Inflammatory macrophage treated with lipopolysaccharide for 4 hours (primary cell): ENCODE data around the gene LRRC55.

Experiments
- DNase-seq: peaks from one replicate; pipeline ENCODE4 v3.0.0-alpha.2; 2020

Gene LRRC55, protein sequence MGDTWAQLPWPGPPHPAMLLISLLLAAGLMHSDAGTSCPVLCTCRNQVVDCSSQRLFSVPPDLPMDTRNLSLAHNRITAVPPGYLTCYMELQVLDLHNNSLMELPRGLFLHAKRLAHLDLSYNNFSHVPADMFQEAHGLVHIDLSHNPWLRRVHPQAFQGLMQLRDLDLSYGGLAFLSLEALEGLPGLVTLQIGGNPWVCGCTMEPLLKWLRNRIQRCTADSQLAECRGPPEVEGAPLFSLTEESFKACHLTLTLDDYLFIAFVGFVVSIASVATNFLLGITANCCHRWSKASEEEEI

GRCh38 chr11:57181678-57182305 is at the start of gene LRRC55:
TSS of gene LRRC55 (plus strand) at chr11:57181953. CDS start at chr11:57182023, 70 bp downstream.
- no peak for DNase-seq

GRCh38 chr11:57133366-57134038 is 48.3 kb upstream of the LRRC55 start:
- no peak for DNase-seq

DNA sequence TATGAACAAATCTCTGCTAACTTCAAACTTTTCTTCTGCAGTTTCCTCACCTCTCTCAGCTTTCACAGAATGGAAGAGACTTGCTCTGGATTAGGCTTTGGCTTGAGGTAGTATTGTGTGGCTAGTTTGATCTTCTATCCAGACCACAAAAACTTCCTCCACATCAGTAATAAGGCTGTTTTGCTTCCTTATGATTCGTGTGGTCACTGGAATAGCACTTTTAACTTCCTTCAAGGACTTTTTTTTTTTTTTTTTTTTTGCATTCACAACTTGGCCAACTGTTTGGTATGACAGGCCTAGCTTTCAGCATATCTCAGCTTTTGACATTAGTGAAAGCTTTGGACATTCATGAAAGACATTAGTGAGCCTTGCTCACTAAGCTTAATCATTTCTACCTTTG is 47.5 kb upstream of the LRRC55 start:
- no peak for DNase-seq

DNA sequence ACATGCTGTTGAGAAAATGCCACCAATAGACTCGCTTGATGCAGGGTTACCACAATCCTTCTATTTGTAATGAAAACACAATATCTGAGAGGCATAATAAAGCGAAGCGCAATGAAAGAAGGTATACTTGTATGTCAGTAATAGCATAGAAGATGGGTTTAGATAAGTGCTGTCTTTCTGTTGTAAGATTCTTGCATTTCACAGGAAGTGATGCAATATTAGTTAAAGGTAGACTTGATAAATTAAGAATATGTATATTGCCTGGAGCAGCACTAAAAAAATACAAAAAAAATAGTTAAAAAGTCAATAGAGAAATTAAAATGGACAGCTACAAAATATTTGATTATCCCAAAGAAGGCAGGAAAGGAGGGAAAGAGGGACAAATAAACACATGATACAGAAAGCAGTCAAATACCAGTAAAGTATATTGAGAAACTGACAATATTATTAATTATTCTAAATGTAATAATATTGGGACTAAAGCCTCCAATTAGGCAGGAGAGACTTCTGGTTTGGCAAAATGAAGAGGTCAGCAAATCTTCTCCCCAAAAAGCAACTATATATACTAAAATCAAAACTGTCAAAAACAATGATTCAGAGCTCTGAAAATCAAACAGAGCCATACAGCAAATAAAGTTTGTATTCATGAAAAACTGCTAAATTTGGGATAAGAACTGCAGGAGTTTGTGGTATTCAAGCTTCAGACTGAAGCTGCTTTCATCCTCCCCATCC is 46.6 kb upstream of the LRRC55 start:
- no peak for DNase-seq

- DNase-seq, result no peak
Measured at GRCh38 chr11:57140568-57140967, 41.2 kb upstream of the LRRC55 start.

GRCh38 chr11:57143459-57143858 is 38.3 kb upstream of the LRRC55 start:
- DNase-seq, result no peak

GRCh38 chr11:57144075-57144474 is 37.7 kb upstream of the LRRC55 start:
- no peak for DNase-seq

- DNase-seq, result no peak
Measured at GRCh38 chr11:57144531-57145320, 37.0 kb upstream of the LRRC55 start.

DNA sequence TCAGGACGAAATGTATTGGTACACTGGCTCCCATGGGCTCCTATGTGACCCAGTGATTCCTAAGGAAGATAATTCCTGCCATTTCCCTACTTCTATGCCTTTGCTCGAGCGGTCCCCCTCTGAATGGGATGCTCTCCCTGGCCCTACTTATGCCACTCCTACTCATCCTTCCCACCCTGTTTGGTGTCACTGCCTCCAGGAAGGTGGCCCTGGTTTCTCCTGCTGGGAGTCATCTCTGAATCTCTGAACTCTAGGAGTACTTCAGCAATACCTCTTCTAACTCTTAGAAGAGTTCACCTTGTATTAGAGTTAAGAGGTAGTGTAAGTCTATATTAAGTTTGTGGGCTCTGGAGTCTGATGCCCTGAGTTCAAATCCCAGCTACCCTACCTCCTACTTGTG is 35.5 kb upstream of the LRRC55 start:
- DNase-seq, result no peak

DNA sequence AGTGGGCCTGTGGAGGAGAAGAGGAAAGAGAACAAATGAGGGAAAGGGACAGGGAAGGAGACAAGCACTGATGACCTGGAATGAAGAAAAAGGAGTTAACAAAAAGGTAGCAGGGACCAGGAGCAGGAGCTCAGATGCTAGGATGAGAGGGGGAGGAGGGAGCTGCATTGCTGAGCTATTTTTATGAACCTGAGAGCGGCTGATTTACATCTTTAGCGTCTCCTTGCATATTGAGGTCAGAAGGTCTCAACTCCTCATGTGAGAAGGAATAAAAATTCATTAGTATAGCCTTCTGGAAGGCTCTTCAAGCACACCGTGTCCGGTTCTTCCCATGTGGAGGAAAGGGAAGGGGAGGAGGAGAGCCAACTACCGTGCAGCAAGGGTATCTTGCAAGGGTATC is 33.1 kb upstream of the LRRC55 start:
- DNase-seq, result no peak

DNA sequence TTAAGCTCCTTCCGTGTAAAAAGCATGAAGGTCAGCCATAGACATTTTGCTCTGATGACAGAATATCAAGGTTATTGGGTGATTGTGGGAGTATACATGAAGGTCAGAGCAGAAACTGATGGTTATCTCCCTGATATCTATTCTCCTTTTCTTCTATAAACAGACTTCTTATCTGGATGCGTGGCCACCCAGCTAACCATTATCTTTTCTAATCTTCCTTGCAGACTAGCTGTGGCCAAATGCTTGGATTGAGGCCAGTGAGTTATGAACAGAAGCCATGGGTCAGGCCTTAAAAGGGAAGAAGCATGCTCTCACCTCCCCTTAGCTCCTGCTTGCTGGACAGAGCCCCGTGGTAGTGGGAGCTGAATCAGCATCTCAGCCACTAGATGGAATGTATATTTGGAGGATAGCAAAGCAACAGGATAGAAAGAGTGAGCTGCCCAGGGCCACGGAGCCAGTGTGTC is 31.3 kb upstream of the LRRC55 start:
- no peak for DNase-seq

- DNase-seq, result no peak
Measured at GRCh38 chr11:57152134-57152533, 29.6 kb upstream of the LRRC55 start.

DNA sequence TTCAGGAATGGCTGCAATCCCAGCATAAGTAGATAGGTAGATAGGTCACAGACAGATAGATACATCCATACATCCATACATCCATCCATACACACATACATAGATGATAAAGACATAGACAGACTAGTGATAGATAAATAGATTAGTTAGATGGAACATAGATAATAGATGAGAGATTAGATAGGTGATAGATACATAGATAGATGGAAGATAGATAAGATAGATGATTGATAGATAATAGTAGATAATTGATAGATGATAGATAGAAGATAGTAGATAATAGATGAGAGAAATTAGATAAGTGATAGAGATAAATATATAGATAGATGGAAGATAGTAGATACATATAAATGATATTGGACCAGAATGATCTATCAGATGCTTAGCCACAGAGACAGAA is 28.3 kb upstream of the LRRC55 start:
- no peak for DNase-seq

GRCh38 chr11:57154739-57155138 is 27.0 kb upstream of the LRRC55 start:
- no peak for DNase-seq

DNA sequence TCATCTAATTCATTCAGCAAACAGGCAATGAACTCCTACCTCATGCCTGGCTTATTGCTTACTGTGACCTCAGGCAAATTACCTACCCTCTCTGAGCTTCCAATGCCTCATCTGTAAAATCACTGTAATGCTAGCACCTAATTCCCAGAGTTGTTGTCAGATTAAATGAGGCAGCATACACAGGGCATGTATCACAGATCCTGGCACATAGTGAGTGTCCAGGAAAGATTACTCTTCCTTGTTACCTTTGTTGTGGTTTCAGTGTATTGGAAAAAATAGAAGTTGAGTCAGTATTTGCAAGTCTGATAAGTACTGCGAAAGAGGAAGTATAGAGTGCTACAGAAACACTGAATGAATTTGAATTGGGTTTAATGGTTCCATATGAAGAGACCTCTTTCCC is 26.4 kb upstream of the LRRC55 start:
- no peak for DNase-seq

DNA sequence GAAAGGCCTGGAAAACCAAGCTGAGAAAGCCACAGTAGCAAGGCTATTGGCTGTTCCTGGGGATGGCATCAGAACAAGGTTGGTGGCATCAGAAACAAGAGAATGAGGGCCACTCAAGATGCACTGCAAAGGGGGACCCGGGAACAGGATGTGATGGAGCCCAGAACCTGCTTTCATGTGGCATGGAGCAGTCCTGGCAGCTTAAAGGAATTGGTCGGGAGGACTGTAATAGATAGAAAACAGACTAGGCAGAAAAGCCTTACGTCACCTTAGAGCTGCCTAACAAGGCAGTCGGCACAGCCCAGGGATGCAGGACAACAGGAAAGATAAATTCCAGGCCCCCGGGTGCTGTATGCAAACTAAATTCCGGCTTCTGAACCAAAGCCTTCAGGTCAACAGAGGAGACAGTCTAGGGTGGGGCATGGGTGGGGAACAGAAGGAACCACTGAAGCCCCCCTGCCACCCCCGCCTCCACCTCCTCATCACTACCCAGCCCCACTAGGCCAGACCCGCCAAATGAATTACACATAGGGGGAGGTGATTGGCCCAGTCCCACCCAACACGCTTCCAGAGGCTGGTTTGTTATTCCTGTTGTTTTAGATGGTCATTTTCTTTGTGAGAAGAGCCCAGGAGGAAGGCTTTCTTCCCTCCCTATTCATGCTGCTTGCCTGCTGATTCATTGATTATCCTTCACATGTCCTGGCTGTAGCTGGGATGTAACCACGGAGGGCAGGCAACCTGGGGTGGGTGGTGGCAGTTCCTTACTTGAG is 25.7 kb upstream of the LRRC55 start:
- no peak for DNase-seq

GRCh38 chr11:57156928-57157327 is 24.8 kb upstream of the LRRC55 start:
- no peak for DNase-seq

GRCh38 chr11:57157624-57158023 is 24.1 kb upstream of the LRRC55 start:
- DNase-seq, result no peak

DNA sequence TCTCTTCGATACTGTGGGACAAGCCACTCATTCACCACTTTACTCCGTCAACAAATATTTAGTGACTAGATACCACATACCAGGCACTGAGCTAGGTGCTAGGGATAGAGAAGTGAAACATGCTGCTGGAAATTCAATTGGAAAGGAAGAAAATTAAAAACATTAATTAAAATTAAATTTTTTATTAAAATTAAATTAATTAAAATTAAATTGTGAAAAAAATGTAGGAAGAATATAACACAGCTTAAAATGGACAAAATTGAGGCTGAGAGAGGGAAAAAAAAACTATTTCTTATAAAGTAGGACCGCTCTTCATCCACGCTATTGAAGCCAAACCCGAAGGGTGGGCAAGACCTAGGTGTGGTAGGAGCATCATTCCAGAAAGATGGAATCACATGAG is 23.6 kb upstream of the LRRC55 start:
- DNase-seq, result no peak

DNA sequence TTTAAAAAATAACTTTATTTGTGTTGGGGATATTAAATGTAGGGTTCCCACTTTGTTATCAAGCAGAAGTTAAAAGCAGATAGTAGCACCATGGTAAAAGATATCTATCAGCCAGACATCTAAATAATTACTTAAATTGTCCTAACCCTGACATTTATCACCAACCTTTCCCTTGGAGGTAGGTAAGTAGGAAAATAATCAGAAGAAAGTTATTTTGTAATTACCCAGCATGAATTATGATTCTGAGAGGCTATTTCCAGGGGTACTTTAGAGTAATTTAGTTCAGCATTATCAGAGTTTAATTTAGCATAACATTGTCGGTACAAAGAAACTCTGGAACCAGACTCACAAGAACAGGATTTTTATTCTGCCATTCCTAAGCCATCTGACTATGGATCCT is 23.2 kb upstream of the LRRC55 start:
- no peak for DNase-seq

DNA sequence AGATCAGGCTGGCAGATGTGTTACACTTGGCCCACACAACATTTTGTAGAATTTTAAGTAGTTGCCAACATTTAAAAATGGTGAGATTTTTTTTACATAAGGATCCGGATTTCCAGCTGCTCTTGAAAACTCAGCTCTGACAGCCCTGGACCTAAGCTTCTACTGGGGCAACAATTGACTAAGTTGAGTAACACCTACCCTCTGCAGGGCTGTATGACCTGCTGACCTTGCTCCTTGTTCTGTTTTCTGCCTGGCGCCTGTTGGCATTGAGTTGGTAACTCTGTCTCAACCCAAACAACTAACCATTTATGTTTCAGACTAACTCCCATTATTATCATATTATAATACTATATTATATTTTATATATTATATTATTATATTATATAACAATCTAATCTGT is 21.1 kb upstream of the LRRC55 start:
- no peak for DNase-seq

GRCh38 chr11:57161351-57161750 is 20.4 kb upstream of the LRRC55 start:
- no peak for DNase-seq
